ENCODE data around the gene LMTK3.
A peak's percentile ranks its signal among the peaks of the same experiment; 100 is the strongest.
"Not testable (repeated sequence)": the region's sequence is repeated elsewhere in the genome, so short reads cannot be mapped to it uniquely, and the experiment has no call there.

Gene LMTK3

GRCh38 chr19:48488478-48488877, 23.2 kb downstream of the LMTK3 start:
- not testable (repeated sequence) for DNase-seq (ENCODE audit: low read depth)

GRCh38 chr19:48487948-48488347, 23.7 kb downstream of the LMTK3 start:
- DNase-seq (ENCODE audit: low read depth): no peak

- no peak for DNase-seq (ENCODE audit: low read depth)
These were observed 24.1 kb downstream of the LMTK3 start for GRCh38 chr19:48487544-48487943.

- not testable (repeated sequence) for DNase-seq (ENCODE audit: low read depth)
These were observed 24.9 kb downstream of the LMTK3 start for GRCh38 chr19:48486706-48487105.

- no peak for DNase-seq (ENCODE audit: low read depth)
These were observed 26.6 kb downstream of the LMTK3 start for GRCh38 chr19:48484931-48485612.

GRCh38 chr19:48484247-48484893, 27.3 kb downstream of the LMTK3 start:
- DNase-seq (ENCODE audit: low read depth): no peak

GRCh38 chr19:48483301-48483700, 28.3 kb downstream of the LMTK3 start:
- DNase-seq (ENCODE audit: low read depth): no peak

- no peak for DNase-seq (ENCODE audit: low read depth)
These were observed 29.6 kb downstream of the LMTK3 start for GRCh38 chr19:48481846-48482639.

GRCh38 chr19:48480558-48481500, 30.8 kb downstream of the LMTK3 start:
- peak; percentile 24 for DNase-seq (ENCODE audit: low read depth)

GRCh38 chr19:48480183-48480557, 31.5 kb downstream of the LMTK3 start:
- DNase-seq (ENCODE audit: low read depth): peak; percentile 22

- DNase-seq (ENCODE audit: low read depth): no peak
These were observed 31.9 kb downstream of the LMTK3 start for GRCh38 chr19:48479686-48480085.

GRCh38 chr19:48478339-48479256, 33.0 kb downstream of the LMTK3 start:
- no peak for DNase-seq (ENCODE audit: low read depth)

- DNase-seq (ENCODE audit: low read depth): no peak
These were observed 33.8 kb downstream of the LMTK3 start for GRCh38 chr19:48477698-48478338.

GRCh38 chr19:48477067-48477685, 34.5 kb downstream of the LMTK3 start:
- no peak for DNase-seq (ENCODE audit: low read depth)

- no peak for DNase-seq (ENCODE audit: low read depth)
These were observed 35.5 kb downstream of the LMTK3 start for GRCh38 chr19:48476176-48476575.

GRCh38 chr19:48475369-48476068, 36.1 kb downstream of the LMTK3 start:
- no peak for DNase-seq (ENCODE audit: low read depth)

GRCh38 chr19:48474084-48474592, 37.5 kb downstream of the LMTK3 start:
- no peak for DNase-seq (ENCODE audit: low read depth)

GRCh38 chr19:48473161-48473966, 38.3 kb downstream of the LMTK3 start:
- DNase-seq (ENCODE audit: low read depth): no peak
